Esophagus squamous epithelium (tissue), 5 donors: Measurements from ENCODE around the gene SECTM1. TPM values are rescaled to one million over a fixed set of nuclear protein-coding genes. Genes with fewer than 3 reads are reported as not detected.

Experiments
- DNase-seq: peaks from one replicate; lab custom pipeline; 2025; lab: John Stamatoyannopoulos, UW
- H3K27ac ChIP-seq, 4 donors: fragments of 200-600 bp; sonication (generic); one replicate each; pipeline ENCODE4 v1.5.1; 2016 to 2019; ENCODE audit warnings: mild to moderate bottlenecking in 1 of 4
- H3K27me3 ChIP-seq, 4 donors: fragments of 200-600 bp; sonication (generic); 1 replicate in 3 of 4; 2 replicates in 1 of 4; pipeline versions ENCODE4 v1.5.1 to v1.6.0; 2017 to 2021; ENCODE audit warnings: antibody characterized with exemption in 1 of 4
- H3K36me3 ChIP-seq, 3 donors: fragments of 200-600 bp; sonication (generic); one replicate each; pipeline ENCODE4 v1.5.1; 2016 to 2019
- H3K4me1 ChIP-seq, 3 donors: fragments of 200-600 bp; sonication (generic); one replicate each; pipeline ENCODE4 v1.5.1; 2017 to 2019
- H3K4me3 ChIP-seq, 4 donors: fragments of 200-600 bp; sonication (generic); 1 replicate in 3 of 4; 2 replicates in 1 of 4; pipeline ENCODE4 v1.5.1; 2016 to 2019; ENCODE audit warnings: mild to moderate bottlenecking in 2 of 4, moderate library complexity in 1 of 4
- H3K9me3 ChIP-seq, 3 donors: fragments of 200-600 bp; sonication (generic); one replicate each; pipeline ENCODE4 v1.5.1; 2016 to 2019
- CTCF ChIP-seq, 6 experiments: fragments of 450-650 bp in 4 of 6; fragments of 200-600 bp in 2 of 6; sonication (generic) in 2 of 6; IDR thresholded peaks; one replicate each; pipeline ENCODE4 v1.5.1; 2016 to 2019; ENCODE audit warnings: antibody characterized with exemption in 6 of 6, mild to moderate bottlenecking in 4 of 6, moderate library complexity in 4 of 6
- POLR2A ChIP-seq, 4 donors: fragments of 450-650 bp; IDR thresholded peaks; one replicate each; pipeline ENCODE4 v1.6.1; 2017; ENCODE audit warnings: antibody characterized with exemption in 4 of 4, mild to moderate bottlenecking in 4 of 4, moderate library complexity in 3 of 4
- WGBS, 2 donors: methylation state at CpG; one replicate each; pipeline ENCODE4 v1.1.5; 2018; 5-methylcytosine and 5-hydroxymethylcytosine counted together
- intact Hi-C: fragments of 100-400 bp; cut with DNase I; formaldehyde crosslinking; loops from one replicate; pipeline ENCODE4 v1.15.0; 2022
- total RNA-seq, 4 donors: library from RNA; depleted of rRNA; stranded (reverse); fragments of >200 nt; gene quantifications; one replicate each; pipeline ENCODE4 v1.1.0, GENCODE V29; 2016
- donor health status: DM: yes; HTN: yes; CAD: no.

The SECTM1 gene
- total RNA-seq, 4 donors from 2014 or later, result 4.3 to 19.5 (median 6.5) TPM

- no peak for TF ChIP-seq CTCF (IDR thresholded peaks at IDR 0.05)
- Histone ChIP-seq H3K4me3 (no peak overlapping the region), H3K27ac (no peak overlapping the region), H3K4me1 (peaks cover 9 to 65% (median 31%) of the 10 kb centered on the region in 3 donors), H3K36me3 (no peaks in the 10 kb centered on the region), H3K9me3 (no peaks in the 10 kb centered on the region), H3K27me3 (peaks cover 0 to 87% (median 0%) of the 10 kb centered on the region in 4 donors)
- WGBS, 2 donors, result 60 to 78% methylated on average over 1 to 13 of the region's 28 CpGs
- intact Hi-C loops, result no loop called here
- DNase-seq, result no peak
Measured at GRCh38 chr17:82328141-82328993, 5.2 kb downstream of the SECTM1 start.

GRCh38 chr17:82327757-82328140, 5.8 kb downstream of the SECTM1 start:
- WGBS, 2 donors, result 69 to 85% methylated on average over 4 to 5 of the region's 16 CpGs
- intact Hi-C loops, result no loop called here
- Histone ChIP-seq H3K4me3 (no peak overlapping the region), H3K36me3 (no peaks in the 10 kb centered on the region), H3K27ac (no peak overlapping the region), H3K27me3 (peaks cover 0 to 87% (median 0%) of the 10 kb centered on the region in 4 donors), H3K9me3 (no peaks in the 10 kb centered on the region), H3K4me1 (peaks cover 4 to 59% (median 25%) of the 10 kb centered on the region in 3 donors)
- no peak for DNase-seq
- no peak for TF ChIP-seq POLR2A (IDR thresholded peaks at IDR 0.05)
- no peak for TF ChIP-seq CTCF (IDR thresholded peaks at IDR 0.05)

GRCh38 chr17:82327289-82327688, 6.3 kb downstream of the SECTM1 start:
- Histone ChIP-seq H3K27ac (no peak overlapping the region), H3K36me3 (no peaks in the 10 kb centered on the region), H3K27me3 (peaks cover 0 to 89% (median 0%) of the 10 kb centered on the region in 4 donors), H3K9me3 (no peaks in the 10 kb centered on the region), H3K4me1 (peaks cover 0 to 54% (median 20%) of the 10 kb centered on the region in 3 donors), H3K4me3 (no peak overlapping the region)
- DNase-seq, result no peak
- TF ChIP-seq CTCF (IDR thresholded peaks at IDR 0.05), result no peak
- no peak for TF ChIP-seq POLR2A (IDR thresholded peaks at IDR 0.05)
- intact Hi-C loops, result no loop called here
- WGBS, 2 donors, result 10 to 90% methylated on average over 2 of the region's 15 CpGs

GRCh38 chr17:82325286-82326180, 8.0 kb downstream of the SECTM1 start:
- TF ChIP-seq POLR2A (IDR thresholded peaks at IDR 0.05) (no peak), CTCF (IDR thresholded peaks at IDR 0.05) (no peak)
- H3K27ac ChIP-seq, result no peak overlapping the region
- no peak for DNase-seq

More at GRCh38 chr17:82325286-82326180, 8.0 kb downstream of the SECTM1 start:
- 93 to 95% methylated on average over 3 to 4 of the region's 30 CpGs for WGBS, 2 donors
- no peaks in the 10 kb centered on the region for H3K36me3 ChIP-seq
- H3K9me3 ChIP-seq, result no peaks in the 10 kb centered on the region
- intact Hi-C loops, result no loop called here
- peaks cover 5 to 46% (median 6%) of the 10 kb centered on the region in 3 donors for H3K4me1 ChIP-seq
- no peak overlapping the region for H3K4me3 ChIP-seq
- H3K27me3 ChIP-seq, result peaks cover 0 to 92% (median 0%) of the 10 kb centered on the region in 4 donors
